WTC11 (cell line): ENCODE measurements around the gene IL1RN.

ENCODE experiments used
- E2F5 ChIP-seq: sonication (generic); formaldehyde crosslinking; IDR thresholded peaks from 2 replicates; pipeline ENCODE4 v1.8.1; 2022; ENCODE audit warnings: mild to moderate bottlenecking, moderate library complexity, missing genetic modification reagents
- ERG ChIP-seq: fragments of 250-450 bp; sonication (Bioruptor Pico); IDR thresholded peaks from 2 replicates; pipeline ENCODE4 v1.8.0; 2021; ENCODE audit warnings: mild to moderate bottlenecking
- ESRRA ChIP-seq: sonication (generic); formaldehyde crosslinking; IDR thresholded peaks from 2 replicates; pipeline ENCODE4 v1.8.1; 2022; ENCODE audit warnings: mild to moderate bottlenecking, missing genetic modification reagents, borderline replicate concordance
- FOXP4 ChIP-seq: sonication (generic); formaldehyde crosslinking; IDR thresholded peaks from 2 replicates; pipeline ENCODE4 v1.8.0; 2022; ENCODE audit warnings: mild to moderate bottlenecking, missing genetic modification reagents
- JUN ChIP-seq: sonication (generic); formaldehyde crosslinking; IDR thresholded peaks from 2 replicates; pipeline ENCODE4 v1.8.0; 2023; ENCODE audit warnings: mild to moderate bottlenecking, missing genetic modification reagents
- NFYB ChIP-seq: sonication (generic); formaldehyde crosslinking; conservative IDR thresholded peaks from 2 replicates; pipeline ENCODE4 v1.8.0; 2022; ENCODE audit warnings: low read depth, missing genetic modification reagents
- ZNF416 ChIP-seq: fragments of 250-450 bp; sonication (Bioruptor Pico); IDR thresholded peaks from 2 replicates; pipeline ENCODE4 v1.9.0; 2021; ENCODE audit warnings: mild to moderate bottlenecking, inconsistent platforms
- TF ChIP-seq, protein P1 (sequence below): sonication (generic); formaldehyde crosslinking; IDR thresholded peaks from 2 replicates; pipeline ENCODE4 v1.8.1; 2022; ENCODE audit warnings: low read depth, missing genetic modification reagents, borderline replicate concordance
- TF ChIP-seq, protein P2 (sequence below): sonication (generic); formaldehyde crosslinking; IDR thresholded peaks from 2 replicates; pipeline ENCODE4 v1.8.1; 2023; ENCODE audit warnings: mild to moderate bottlenecking, moderate library complexity, missing genetic modification reagents
- TF ChIP-seq, protein P3 (sequence below): sonication (generic); formaldehyde crosslinking; IDR thresholded peaks from 2 replicates; pipeline ENCODE4 v1.8.1; 2023; ENCODE audit warnings: mild to moderate bottlenecking, missing genetic modification reagents
- TF ChIP-seq, protein P4 (sequence below): fragments of 200-600 bp; IDR thresholded peaks from 2 replicates; pipeline ENCODE4 v1.8.0; 2022; ENCODE audit warnings: antibody characterized with exemption

DNA sequence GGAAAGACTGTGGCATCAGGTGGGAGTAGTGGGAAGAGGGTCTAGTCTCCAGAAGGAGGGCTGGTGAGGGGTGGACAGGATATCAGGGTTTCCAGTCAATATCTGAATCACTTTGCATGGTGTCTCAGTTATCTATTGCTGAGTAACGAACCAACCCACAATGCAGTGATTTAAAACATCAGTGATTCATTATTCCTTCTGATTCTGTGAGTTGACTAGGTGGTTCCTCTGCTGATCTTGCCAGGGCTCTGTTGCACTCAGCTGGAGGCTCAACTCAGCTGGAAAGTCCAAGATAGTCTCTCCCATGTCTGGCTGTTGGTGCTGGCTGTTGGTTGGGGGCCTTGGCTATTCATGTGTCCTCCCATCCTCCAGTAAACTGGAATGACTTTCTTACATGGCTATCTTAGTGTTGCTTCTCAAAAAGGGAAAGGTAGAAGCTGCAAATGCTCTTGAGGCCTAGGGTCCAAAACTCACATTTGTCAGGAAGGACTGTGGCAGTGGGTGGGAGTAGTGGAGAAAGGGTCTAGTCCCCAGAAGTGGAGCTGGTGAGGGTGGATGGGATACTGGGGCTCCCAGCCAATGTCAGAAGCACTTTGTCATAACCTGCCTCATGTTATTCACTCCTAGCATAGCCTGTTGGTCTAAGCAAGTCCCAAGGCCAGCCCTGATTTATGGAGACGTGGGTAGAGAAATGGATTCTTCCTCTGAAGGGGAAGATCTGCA is 45.7 kb upstream of the IL1RN start:
- TF ChIP-seq, protein P1, sequence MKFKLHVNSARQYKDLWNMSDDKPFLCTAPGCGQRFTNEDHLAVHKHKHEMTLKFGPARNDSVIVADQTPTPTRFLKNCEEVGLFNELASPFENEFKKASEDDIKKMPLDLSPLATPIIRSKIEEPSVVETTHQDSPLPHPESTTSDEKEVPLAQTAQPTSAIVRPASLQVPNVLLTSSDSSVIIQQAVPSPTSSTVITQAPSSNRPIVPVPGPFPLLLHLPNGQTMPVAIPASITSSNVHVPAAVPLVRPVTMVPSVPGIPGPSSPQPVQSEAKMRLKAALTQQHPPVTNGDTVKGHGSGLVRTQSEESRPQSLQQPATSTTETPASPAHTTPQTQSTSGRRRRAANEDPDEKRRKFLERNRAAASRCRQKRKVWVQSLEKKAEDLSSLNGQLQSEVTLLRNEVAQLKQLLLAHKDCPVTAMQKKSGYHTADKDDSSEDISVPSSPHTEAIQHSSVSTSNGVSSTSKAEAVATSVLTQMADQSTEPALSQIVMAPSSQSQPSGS (CRISPR knock-in tag), result no peak
- TF ChIP-seq, protein P2, sequence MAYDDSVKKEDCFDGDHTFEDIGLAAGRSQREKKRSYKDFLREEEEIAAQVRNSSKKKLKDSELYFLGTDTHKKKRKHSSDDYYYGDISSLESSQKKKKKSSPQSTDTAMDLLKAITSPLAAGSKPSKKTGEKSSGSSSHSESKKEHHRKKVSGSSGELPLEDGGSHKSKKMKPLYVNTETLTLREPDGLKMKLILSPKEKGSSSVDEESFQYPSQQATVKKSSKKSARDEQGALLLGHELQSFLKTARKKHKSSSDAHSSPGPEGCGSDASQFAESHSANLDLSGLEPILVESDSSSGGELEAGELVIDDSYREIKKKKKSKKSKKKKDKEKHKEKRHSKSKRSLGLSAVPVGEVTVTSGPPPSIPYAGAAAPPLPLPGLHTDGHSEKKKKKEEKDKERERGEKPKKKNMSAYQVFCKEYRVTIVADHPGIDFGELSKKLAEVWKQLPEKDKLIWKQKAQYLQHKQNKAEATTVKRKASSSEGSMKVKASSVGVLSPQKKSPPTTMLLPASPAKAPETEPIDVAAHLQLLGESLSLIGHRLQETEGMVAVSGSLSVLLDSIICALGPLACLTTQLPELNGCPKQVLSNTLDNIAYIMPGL (CRISPR knock-in tag), result no peak
- TF ChIP-seq, protein P3, sequence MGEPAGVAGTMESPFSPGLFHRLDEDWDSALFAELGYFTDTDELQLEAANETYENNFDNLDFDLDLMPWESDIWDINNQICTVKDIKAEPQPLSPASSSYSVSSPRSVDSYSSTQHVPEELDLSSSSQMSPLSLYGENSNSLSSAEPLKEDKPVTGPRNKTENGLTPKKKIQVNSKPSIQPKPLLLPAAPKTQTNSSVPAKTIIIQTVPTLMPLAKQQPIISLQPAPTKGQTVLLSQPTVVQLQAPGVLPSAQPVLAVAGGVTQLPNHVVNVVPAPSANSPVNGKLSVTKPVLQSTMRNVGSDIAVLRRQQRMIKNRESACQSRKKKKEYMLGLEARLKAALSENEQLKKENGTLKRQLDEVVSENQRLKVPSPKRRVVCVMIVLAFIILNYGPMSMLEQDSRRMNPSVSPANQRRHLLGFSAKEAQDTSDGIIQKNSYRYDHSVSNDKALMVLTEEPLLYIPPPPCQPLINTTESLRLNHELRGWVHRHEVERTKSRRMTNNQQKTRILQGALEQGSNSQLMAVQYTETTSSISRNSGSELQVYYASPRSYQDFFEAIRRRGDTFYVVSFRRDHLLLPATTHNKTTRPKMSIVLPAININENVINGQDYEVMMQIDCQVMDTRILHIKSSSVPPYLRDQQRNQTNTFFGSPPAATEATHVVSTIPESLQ (CRISPR knock-in tag), result no peak
- TF ChIP-seq, protein P4, sequence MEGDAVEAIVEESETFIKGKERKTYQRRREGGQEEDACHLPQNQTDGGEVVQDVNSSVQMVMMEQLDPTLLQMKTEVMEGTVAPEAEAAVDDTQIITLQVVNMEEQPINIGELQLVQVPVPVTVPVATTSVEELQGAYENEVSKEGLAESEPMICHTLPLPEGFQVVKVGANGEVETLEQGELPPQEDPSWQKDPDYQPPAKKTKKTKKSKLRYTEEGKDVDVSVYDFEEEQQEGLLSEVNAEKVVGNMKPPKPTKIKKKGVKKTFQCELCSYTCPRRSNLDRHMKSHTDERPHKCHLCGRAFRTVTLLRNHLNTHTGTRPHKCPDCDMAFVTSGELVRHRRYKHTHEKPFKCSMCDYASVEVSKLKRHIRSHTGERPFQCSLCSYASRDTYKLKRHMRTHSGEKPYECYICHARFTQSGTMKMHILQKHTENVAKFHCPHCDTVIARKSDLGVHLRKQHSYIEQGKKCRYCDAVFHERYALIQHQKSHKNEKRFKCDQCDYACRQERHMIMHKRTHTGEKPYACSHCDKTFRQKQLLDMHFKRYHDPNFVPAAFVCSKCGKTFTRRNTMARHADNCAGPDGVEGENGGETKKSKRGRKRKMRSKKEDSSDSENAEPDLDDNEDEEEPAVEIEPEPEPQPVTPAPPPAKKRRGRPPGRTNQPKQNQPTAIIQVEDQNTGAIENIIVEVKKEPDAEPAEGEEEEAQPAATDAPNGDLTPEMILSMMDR, result no peak
- TF ChIP-seq NFYB (CRISPR knock-in tag) (no peak), JUN (CRISPR knock-in tag) (no peak), ERG (CRISPR knock-in tag) (no peak), ZNF416 (no peak), ESRRA (CRISPR knock-in tag) (no peak), E2F5 (no peak), FOXP4 (CRISPR knock-in tag) (no peak)
